Hepatocyte (in vitro differentiated cells): ENCODE measurements around the gene ABL2.

Experiments used
- EZH2 ChIP-seq: fragments of 200-600 bp; sonication (generic); IDR thresholded peaks from 2 replicates; pipeline ENCODE4 v1.6.1; 2016; ENCODE audit warnings: antibody characterized with exemption, mild to moderate bottlenecking, borderline replicate concordance
- TF ChIP-seq, protein P1 (sequence below): fragments of 200-600 bp; sonication (generic); IDR thresholded peaks from 2 replicates; pipeline ENCODE4 v1.5.1; 2016; ENCODE audit warnings: antibody characterized with exemption, mild to moderate bottlenecking; ENCODE audit not compliant: poor library complexity

DNA sequence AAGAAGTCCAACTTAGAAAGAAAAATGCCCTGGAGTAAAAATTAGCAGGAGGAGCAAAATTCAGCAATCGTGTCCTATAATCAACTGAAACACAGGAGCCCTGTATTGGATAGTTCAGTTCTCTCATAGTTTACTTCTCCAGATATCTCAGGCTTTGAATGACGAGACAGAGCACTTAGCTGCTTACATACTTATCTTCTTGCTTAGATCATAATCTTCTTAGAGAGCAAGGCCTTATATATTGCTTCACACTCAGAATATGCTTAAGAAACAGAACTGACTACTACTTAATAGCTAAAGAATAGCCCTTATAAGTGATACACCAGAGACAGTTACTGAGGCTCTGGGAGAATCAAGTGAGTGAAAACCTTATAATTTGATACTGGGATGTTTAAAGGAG is 108.7 kb downstream of the ABL2 start:
- TF ChIP-seq EZH2, result no peak
- TF ChIP-seq, protein P1, sequence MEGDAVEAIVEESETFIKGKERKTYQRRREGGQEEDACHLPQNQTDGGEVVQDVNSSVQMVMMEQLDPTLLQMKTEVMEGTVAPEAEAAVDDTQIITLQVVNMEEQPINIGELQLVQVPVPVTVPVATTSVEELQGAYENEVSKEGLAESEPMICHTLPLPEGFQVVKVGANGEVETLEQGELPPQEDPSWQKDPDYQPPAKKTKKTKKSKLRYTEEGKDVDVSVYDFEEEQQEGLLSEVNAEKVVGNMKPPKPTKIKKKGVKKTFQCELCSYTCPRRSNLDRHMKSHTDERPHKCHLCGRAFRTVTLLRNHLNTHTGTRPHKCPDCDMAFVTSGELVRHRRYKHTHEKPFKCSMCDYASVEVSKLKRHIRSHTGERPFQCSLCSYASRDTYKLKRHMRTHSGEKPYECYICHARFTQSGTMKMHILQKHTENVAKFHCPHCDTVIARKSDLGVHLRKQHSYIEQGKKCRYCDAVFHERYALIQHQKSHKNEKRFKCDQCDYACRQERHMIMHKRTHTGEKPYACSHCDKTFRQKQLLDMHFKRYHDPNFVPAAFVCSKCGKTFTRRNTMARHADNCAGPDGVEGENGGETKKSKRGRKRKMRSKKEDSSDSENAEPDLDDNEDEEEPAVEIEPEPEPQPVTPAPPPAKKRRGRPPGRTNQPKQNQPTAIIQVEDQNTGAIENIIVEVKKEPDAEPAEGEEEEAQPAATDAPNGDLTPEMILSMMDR, result no peak
